ENCODE data around the gene NTN5.
A peak's percentile ranks its signal among the peaks of the same experiment; 100 is the strongest.

Gene NTN5

GRCh38 chr19:48646001-48646721 lies 26.7 kb downstream of the NTN5 start, which contains the start of gene CA11:
Gene CA11 (minus strand): TSS chr19:48646187. CDS start chr19:48645632, 555 bp downstream.
- peak; percentile 84 for DNase-seq (ENCODE audit: insufficient read length, low spot score)
- no peak for FAIRE-seq
- TF ChIP-seq, protein P1, sequence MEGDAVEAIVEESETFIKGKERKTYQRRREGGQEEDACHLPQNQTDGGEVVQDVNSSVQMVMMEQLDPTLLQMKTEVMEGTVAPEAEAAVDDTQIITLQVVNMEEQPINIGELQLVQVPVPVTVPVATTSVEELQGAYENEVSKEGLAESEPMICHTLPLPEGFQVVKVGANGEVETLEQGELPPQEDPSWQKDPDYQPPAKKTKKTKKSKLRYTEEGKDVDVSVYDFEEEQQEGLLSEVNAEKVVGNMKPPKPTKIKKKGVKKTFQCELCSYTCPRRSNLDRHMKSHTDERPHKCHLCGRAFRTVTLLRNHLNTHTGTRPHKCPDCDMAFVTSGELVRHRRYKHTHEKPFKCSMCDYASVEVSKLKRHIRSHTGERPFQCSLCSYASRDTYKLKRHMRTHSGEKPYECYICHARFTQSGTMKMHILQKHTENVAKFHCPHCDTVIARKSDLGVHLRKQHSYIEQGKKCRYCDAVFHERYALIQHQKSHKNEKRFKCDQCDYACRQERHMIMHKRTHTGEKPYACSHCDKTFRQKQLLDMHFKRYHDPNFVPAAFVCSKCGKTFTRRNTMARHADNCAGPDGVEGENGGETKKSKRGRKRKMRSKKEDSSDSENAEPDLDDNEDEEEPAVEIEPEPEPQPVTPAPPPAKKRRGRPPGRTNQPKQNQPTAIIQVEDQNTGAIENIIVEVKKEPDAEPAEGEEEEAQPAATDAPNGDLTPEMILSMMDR (IDR thresholded peaks at IDR 0.05; ENCODE audit: insufficient read depth, missing control alignments): peak; percentile 84

DNA sequence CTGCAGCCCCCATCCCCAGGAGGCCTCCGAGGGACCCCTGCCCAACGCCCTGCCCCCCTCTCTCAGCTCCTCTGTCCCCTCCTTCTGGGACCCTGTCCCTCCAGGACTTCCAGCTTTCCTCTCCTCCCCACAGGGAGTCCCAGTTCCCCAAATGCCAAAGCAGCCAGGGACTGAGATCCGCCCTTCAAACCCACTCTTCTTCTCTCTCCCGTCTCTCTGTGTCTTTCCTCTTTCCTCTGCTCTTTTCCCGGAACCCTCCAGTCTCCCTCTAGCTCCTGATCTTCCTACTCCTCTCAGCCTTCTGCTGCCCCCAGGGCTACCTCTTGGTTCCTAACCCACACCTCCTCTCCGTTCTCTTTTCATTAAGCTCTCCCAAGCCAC lies 27.2 kb downstream of the NTN5 start:
- TF ChIP-seq, protein P1 (IDR thresholded peaks at IDR 0.05; ENCODE audit: insufficient read depth, missing control alignments): no peak
- FAIRE-seq (no peak), DNase-seq (ENCODE audit: insufficient read length, low spot score) (no peak)

DNA sequence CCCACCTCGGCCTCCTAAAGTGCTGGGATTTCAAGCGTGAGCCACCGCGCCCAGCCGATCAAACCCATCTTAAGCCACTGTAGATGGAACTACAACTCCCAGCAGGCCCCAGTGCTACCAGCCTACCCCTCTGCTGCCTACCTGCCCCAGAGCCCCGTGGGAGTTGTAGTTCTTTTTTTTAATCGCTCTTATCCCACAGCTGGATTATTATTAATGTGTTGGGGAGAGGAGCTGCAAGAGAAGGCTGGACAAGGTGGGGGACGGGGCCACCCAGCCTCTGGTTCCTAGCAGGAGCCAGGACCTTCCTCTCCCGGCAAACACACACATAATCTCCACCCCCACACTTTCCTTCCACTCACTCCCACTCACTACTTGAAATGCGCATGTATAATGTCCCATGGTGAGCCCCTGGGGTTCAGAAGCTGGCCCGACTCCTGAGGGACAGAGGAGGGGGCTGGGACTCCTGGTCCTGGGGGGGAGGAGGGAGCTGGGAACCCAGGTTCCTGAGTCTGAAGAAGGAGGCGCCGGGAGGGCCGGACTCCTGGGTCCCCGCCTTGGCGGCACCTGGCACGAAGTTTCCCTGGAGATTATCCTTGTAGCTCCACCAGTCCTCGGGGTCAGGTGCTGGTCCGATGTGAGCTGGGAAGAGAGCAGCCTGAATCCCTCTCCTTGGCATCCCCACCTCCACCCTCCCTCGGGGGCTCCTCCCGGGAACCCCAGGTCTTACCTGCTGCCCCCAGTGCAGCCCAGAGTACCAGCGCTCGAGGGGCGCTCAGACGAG lies 27.8 kb downstream of the NTN5 start:
- FAIRE-seq (no peak), DNase-seq (ENCODE audit: insufficient read length, low spot score) (no peak)
- TF ChIP-seq, protein P1 (IDR thresholded peaks at IDR 0.05; ENCODE audit: insufficient read depth, missing control alignments): no peak

DNA sequence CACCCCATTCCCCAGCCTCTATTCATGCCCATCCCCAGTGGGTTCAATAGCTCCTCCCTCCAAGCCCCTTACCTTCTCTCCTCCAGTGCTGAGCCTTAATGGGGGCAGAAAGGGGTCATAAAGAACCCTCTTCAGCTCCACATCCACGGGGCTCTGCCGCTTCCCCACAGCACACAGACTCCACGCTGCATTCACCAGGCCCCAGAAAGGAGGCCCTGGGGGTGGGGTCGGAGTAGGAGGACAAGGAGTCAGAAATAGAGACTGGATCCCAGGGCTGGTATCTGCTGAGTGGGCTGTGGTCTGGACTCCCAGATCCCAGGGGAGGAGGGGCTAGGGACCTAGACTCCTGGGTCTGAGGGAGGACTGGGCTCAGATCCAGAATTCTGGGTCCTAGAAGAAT lies 28.5 kb downstream of the NTN5 start:
- TF ChIP-seq, protein P1 (IDR thresholded peaks at IDR 0.05; ENCODE audit: insufficient read depth, missing control alignments): no peak
- FAIRE-seq (no peak), DNase-seq (ENCODE audit: insufficient read length, low spot score) (no peak)

DNA sequence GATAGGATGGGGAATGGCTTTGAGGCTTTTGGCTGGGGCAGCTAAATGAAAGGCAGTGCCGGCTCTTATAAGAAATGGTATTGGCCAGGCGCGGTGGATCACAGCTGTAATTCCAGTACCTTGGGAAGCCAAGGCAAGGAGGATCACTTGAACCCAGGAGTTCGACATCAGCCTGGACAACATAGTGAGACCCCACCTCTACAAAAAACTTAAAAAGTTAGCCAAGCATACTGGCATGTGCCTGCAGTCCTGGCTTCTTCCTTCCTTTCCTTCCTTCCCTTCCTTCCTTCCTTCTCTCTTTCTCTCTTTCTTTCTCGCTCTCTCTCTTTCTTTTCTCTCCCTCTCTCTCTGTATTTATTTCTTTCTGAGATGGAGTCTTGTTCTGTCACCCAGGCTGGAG lies 30.0 kb downstream of the NTN5 start:
- FAIRE-seq: no peak
- no peak for DNase-seq (ENCODE audit: insufficient read length, low spot score)
- TF ChIP-seq, protein P1 (IDR thresholded peaks at IDR 0.05; ENCODE audit: insufficient read depth, missing control alignments): no peak

- TF ChIP-seq, protein P1 (IDR thresholded peaks at IDR 0.05; ENCODE audit: insufficient read depth, missing control alignments): no peak
- no peak for DNase-seq (ENCODE audit: insufficient read length, low spot score)
- no peak for FAIRE-seq
Measured at GRCh38 chr19:48641850-48642249, 31.0 kb downstream of the NTN5 start.
